Cardiac septum (tissue), 1 donor: ENCODE data around the gene MPIG6B. TPM values are rescaled to one million over a fixed set of nuclear protein-coding genes. Genes with fewer than 3 reads are reported as not detected.

ENCODE experiments used
- DNase-seq: peaks from one replicate; pipeline ENCODE4 v3.0.0-alpha.2; 2020; ENCODE audit warnings: low spot score
- intact Hi-C: fragments of 100-400 bp; cut with DNase I; formaldehyde crosslinking; loops from one replicate; pipeline ENCODE4 v1.14.0; 2022
- long read RNA-seq: library from polyadenylated mRNA; unstranded; transcript quantifications from one replicate; pipeline ENCODE4 v2.0.0, GENCODE V29; 2021
- total RNA-seq: library from RNA; stranded (reverse); fragmentation: NEBNext Ultra II Directional; extraction: Animal tissue kit (Norgen Biotek cat#: 25700); gene quantifications from one replicate; pipeline ENCODE4 v1.2.1, GENCODE V29; 2021
- donor health status: DM: no; HTN: no; CAD: no.

The MPIG6B gene, protein sequence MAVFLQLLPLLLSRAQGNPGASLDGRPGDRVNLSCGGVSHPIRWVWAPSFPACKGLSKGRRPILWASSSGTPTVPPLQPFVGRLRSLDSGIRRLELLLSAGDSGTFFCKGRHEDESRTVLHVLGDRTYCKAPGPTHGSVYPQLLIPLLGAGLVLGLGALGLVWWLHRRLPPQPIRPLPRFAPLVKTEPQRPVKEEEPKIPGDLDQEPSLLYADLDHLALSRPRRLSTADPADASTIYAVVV
- total RNA-seq: 0.24 TPM
- long read RNA-seq, partial matches to known transcripts: 0 of 1 reads
- long read RNA-seq, other reads (novel, unspliced or antisense): 1 of 1 reads

DNA sequence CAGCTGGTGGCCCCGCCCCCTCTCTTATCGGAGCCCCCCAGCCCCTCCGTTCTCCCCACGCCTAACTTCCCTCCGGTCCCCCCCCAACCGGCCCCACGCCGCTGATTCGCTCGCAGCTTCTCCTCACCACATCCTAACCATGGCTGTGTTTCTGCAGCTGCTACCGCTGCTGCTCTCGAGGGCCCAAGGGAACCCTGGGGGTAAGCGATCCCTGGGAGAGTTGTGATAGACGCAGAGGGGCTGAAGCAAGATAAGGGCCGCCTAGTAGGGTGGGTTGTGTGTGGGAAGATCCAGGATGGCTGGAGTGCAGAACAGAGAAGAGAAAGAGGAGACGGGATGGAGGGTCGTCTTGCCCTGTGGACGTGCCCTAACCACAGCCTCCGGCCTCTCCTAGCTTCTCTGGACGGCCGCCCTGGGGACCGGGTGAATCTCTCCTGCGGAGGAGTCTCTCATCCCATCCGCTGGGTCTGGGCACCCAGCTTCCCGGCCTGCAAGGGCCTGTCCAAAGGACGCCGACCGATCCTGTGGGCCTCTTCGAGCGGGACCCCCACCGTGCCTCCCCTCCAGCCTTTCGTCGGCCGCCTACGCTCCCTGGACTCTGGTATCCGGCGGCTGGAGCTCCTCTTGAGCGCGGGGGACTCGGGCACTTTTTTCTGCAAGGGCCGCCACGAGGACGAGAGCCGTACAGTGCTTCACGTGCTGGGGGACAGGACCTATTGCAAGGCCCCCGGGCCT lies at the start of gene MPIG6B:
Gene MPIG6B (plus strand): TSS at position 129 of the 735 bp plus-strand sequence. CDS start 11 bp downstream, at position 140.
- no peak for DNase-seq
- intact Hi-C loops: no loop called here

DNA sequence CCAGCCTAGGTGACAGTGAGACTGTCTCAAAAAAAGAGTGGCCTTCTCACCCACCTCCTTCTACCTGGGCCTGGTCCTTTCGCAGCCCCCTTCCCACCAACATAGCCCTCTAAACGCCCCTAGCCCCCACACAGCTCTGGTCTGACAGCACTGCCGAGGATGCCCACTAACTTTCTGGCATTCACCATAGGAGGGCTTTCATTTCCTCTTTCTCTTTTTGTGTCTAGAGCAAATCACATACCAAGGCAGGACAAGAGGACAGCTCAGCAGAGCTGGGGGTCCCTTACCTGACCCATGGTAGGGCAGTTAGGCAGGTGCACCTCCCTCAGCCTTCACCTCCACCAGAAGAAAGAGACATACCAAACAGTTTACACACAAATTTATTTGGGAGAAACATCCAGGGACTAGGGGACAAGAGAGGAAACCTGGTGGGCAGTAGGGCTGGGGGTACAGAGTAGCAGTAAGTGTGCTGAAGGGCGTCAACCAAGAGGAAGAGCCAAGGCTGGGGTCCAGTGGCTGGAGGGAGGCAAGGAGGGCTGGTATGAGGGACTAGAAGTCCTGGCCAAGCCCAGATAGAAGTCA lies 46.8 kb upstream of the MPIG6B start:
- DNase-seq: no peak
- intact Hi-C loops: no loop called here

DNA sequence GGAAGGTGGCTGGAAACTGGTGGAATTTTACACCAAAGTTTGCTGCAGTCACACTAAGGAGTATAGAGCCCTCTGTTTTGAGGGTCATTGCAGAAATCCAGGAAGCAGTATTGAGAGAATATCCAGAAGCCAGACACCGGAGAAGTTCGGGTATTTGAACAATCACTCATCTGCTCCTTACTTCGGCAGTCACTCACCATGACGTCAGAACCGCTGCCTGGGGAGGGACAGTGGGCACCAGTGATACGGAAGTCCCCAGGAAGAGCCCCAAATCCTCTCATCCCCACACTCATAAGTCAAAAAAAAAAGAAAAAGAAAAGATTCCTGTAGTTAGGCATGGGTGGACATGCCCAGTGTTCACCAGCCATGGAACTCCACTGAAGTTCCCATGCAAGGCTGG lies 46.3 kb upstream of the MPIG6B start:
- intact Hi-C loops: no loop called here
- DNase-seq: no peak

DNA sequence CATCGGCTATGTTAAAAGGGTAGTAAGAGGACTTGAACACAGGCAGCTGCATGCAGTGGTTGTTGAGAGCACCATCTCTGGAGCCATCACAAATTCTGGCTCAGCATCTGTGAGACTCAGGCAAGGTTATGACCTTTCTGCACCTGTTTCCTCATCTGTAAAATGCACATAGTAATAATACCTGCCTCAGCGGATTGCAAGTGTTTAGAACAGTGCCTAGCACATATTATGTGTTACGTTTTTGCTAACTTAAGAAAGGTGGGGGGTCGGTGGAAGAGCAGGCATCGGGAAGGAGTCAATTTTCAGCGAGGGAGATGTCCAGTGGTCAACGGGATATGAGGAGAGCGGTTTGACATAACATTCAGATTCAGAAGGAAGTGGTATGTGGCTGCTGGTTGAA lies 45.2 kb upstream of the MPIG6B start:
- no peak for DNase-seq
- intact Hi-C loops: no loop called here

DNA sequence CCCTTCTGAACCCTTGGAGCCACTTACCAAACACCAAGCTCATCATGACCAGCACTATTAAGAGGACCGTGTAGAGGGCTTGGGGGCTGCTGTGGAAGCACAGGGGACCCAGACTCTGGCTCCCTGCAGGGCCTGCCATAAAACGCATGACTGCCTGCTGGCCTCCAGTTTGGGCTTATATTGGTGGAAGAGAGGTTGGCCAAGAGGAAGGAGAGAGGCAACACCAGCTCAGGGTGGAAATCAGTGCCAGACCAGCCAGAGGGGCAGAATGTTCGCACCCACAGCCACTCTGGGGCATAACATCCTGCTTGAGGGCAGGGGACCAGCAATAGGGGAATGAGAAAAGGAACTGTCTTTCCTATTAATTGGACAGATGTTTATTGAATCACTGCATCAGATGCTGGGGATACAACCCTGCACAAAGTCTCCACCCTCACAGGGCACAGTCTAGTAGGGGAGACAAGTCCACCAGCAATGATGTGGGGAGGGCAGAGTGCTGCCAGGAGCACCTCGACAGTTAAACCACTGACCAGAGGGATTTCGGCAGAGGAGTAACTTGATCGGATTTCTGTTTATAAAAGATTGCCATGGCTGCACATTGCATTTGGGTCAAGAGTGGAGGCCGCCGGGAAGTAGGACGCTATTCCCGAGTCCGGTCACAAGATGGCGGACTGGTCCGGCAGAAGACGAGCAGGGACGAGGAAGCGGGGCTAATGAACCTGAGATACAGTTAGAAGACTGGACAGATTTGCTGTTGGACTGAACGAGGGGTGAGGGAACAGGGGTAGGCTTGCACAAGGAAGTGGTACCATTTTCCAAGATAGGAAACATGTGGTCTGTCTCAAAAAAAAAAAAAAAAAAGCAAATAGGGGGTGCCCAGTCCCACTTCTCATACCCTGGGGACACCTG lies 42.7 kb upstream of the MPIG6B start, which contains the start of gene LY6G5C:
Gene LY6G5C (minus strand): TSS at position 842 of the 909 bp plus-strand sequence. CDS start 694 bp downstream, at position 148.
- intact Hi-C loops: loop anchor here (2.0 to 10.0 kb wide), 5 partner anchors 86 to 272 kb away; partner anchors contain the start of genes EHMT2 and NEU1
- peak; percentile 93 for DNase-seq

DNA sequence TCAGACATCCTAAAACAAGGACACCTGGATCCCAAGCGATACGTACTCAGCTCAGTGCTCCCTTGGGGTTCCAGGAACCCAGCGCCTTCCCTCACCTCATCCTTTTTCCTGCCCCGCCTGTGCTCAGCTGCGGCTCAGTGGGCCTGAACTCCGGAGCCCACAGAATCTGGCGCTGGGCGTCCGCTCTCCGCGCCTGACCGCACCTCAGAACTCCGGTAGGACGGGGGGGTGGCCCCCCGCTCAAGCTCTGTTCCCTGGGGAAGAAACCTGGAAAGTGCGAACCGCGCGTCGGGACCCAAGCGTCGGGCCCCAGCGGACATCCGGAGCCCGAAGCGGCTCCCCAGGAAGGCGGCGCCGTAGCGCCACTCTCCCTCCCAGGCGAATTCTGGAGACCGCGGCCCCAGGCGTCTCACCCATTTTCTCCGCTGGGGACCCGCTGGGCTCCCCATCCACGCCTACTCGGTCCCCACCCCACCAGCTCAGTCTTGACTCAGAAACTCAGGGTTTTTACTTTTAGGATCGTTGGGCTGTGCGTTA lies 42.0 kb upstream of the MPIG6B start:
- intact Hi-C loops: loop anchor here (2.0 to 10.0 kb wide), 5 partner anchors 86 to 271 kb away; partner anchors contain the start of genes EHMT2 and NEU1
- DNase-seq: no peak

DNA sequence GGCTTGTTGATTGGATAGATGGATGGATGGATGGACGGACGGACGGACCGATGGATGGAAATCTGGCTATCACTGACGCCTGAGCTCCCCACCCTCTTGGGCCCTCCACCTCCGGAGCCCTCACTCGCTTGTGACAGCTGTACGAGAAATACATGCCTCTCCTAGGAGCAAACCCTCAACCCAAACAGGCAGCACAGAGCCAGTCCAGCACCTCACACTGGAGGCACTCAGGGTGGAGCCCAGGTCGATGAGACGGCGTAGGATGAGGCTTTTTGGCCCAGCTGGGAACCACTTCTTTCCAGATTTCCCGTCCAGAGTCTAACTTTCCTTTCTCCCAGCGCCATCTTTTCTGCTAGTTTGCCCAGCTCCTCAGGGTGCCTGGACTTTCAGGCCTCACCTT lies 39.6 kb upstream of the MPIG6B start:
- DNase-seq: no peak
- intact Hi-C loops: loop anchor here (5.0 to 10.0 kb wide), 3 partner anchors 181 to 269 kb away; partner anchors contain the start of genes EHMT2 and NEU1

DNA sequence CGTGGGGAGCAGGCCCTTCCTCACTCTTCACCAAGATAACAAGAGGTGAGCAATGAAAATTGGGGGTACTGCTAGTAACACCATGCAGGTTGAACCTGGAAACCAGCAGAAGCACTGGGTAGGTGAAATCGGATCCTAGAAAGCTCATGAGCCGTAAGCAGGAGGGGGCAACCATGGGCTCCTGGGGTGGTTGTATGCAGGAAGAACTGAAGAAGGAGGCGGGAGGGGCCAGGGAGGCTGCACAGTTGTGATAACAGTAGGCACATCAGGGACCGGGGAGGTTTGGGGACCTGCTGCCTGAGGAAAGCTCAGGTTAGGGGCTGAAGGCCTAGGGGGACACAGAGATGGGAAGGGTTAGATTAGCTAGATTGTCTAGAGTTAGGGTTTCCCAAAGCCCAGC lies 36.7 kb upstream of the MPIG6B start:
- intact Hi-C loops: loop anchor here (10.0 kb wide), 1 partner anchor 178 kb away; the partner anchor contains the start of gene NEU1
- no peak for DNase-seq

DNA sequence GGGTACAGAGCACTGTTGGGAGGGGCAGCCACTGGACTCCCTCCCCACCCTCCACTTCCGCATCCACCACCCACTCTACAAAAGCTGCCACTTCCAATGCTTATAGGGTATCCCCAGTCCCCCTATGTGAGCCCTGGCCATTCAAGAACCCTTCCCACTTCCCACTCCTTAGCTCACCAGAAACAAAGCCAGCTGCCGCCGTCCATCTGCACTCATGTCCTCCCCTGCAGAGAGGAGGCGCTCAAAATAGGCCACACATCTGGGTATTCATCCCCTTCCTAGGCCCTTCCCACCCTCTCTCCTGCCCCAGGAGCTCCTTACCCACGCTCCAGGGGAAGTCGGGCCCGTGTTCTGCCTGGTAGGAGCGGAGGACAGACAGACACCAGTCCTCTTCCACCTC lies 35.9 kb upstream of the MPIG6B start:
- intact Hi-C loops: loop anchor here (10.0 kb wide), 1 partner anchor 177 kb away; the partner anchor contains the start of gene NEU1
- DNase-seq: no peak

DNA sequence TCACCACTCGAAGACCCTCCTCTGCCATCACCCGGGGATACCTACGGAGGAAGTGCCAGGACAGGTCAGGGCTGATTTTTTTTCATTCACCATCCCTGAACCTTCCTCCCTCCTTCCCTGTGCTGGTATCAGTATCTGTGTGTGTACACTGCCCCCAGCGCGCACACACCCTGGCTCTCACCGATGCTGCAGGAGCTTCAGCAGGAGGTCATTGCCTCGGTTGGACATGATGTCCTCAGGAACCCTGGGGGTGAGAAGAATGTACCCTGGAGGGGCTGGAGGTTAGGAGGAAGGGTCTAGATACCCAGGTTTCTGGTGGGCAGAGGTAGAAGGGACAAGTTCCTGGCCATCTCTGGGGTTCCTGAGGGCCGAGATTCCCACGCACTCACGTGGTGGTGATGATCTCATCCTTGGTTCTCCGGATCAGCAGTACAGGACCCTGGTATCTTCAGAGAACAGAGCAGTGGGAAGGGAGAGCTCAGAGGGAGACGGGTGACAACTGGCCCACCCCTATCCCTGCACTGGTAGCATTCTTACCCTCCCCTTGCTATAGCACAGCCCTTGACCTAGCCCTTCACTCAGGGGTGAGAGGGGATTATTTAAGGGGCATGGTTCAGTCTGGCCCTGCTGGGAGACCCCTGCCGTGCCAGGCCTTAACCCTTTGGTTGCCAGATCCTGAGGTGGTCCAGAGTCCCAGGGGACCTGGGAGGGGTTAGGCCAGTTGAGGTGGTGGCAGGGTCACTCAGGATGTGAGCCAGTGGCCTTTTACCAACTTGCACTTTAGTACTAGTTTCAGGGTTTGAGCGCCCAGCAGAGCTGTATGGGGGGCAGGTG lies 35.1 kb upstream of the MPIG6B start:
- no peak for DNase-seq
- intact Hi-C loops: loop anchor here (10.0 kb wide), 1 partner anchor 177 kb away; the partner anchor contains the start of gene NEU1

DNA sequence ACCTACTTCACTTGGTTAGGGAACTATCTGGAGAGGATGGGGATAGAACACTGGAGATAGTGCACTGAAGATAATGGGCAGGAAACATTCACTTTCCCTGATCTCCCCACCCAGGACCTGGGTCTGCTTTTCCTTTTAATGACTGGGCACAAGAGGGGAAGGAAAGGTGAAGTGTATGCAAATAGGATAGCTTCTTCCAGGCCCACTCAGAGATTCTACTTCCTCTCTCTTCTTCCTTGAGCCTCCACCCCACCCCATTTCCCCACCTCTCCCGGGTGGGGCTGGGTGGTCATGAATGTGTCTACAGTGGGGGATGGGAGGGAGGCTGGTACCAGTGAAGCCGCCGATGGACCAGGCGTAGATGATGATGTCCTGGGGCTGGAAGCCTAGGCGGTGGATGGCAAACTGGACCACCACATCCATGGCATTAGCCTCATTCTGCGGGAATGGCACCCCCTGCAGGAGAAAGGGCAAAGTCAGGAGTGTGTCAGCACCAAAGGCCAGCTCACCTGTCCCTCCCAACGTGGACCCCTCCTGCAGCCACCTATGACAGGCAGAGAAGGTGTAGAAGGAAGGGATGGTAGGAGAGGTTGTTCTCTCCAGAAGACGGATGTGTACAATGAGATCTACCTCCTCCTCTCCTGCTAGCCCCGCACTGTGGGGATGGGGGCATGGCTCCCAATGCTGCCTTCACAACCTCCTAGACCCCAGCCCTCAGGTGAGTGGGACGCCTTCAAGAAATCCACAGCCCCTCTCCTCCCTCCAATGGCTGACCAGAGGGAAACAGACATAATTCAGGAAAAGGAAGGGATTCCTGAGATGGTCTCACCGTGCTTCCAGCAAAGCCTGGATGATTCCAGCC lies 33.7 kb upstream of the MPIG6B start:
- DNase-seq: no peak
- intact Hi-C loops: loop anchor here (10.0 kb wide), 1 partner anchor 175 kb away; the partner anchor contains the start of gene NEU1

DNA sequence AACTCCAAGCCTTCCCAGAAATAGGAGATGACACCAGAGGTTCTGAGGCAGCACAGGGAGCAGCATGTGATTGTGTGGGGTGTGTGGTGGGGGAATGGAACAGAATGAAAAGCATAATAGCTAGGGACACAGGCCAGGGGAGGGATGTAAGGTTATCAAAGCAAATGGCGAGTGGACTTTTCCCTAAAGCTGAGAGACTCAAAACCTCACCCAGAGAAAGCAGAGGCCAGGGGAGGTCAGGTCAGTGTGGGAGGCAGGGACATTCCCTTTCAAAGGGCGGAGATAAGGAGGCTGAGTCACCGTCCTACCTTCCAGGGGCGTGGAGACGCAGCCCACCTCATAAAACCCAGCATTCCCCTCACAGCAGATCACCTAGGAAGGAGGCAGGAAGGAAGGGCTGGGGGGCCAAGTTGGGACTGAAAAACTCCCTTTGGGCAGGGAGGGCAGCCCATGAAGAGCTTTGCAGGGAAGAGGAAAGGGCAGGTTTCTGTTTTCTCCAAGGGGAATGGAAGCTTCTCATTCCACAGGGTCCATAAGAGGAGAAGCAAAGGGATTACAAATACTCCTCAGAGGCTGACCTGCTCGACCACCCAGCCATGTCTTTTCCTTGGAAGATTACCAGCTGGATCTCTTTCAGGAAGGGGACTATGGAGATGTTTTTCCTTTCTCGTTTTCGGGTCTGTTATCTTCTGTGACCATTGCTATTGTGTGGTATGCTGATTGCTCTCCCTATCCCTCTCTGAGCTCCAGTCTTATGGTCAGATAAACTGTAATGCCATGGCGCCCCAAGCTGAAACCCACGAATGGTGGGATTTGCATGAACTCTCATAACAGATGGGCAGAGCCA lies 32.7 kb upstream of the MPIG6B start:
- intact Hi-C loops: no loop called here
- no peak for DNase-seq

DNA sequence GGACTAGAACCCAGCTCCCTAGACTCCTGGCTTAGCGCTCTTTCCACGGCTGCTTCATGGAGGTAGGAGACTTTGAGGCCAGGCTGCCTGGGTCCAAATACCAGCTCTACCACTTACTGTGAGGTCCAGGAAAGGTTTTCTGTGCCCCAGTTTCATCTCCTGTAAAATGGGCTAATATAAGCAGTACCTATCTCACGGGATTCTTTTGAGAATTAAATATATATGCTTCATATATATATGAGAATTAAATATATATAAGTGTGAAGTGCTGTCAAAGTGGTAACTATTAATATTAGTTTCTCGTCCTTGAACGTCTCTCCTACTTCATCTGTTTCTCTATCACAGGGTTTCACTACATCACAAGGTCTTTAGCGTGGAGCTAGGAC lies 32.1 kb upstream of the MPIG6B start:
- intact Hi-C loops: no loop called here
- no peak for DNase-seq

DNA sequence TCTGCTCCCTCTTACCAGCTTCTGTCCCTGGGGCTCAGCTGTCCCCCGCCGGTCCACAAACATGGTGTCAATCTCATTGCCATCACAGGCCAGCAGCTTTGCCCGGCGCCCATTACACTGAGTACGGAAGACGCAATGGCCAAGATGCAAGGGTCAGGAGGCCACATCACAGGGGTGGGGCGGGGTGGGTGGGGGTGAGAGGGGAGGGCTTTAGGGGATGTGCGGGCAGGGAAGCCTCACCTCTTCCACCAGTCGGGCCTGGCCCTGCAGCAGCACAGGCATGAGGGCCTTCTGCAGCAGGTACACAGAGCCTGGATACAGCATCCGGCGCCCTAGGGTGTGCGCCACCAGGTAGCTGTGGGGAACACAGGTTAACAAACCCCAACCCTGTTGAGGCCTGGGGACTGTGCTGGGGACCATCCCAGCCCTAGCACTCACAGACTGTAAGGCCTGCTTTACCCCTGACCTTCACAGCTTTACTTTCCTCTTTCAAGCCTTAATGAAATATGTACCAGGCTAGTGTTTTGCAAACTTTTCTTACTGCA lies 31.5 kb upstream of the MPIG6B start:
- intact Hi-C loops: no loop called here
- DNase-seq: no peak

DNA sequence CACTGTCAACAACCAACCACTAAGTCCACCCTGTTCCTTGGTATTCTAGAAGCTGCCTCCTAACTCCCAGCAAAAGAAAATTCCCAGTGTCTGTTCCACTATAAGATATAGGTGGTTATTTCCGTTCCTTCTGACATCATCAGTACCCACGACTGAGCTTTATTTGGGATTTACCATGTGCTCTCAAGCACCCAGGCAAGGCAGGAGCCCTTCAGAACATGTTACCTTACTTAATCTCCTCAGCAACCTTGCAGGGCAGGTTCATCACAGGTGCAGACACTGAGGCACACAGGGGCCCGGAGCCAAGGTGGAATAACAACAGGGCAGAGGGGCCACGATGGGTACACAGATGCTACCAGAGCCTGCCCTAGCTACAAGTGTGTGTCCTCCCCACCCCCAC lies 30.8 kb upstream of the MPIG6B start:
- DNase-seq: no peak

DNA sequence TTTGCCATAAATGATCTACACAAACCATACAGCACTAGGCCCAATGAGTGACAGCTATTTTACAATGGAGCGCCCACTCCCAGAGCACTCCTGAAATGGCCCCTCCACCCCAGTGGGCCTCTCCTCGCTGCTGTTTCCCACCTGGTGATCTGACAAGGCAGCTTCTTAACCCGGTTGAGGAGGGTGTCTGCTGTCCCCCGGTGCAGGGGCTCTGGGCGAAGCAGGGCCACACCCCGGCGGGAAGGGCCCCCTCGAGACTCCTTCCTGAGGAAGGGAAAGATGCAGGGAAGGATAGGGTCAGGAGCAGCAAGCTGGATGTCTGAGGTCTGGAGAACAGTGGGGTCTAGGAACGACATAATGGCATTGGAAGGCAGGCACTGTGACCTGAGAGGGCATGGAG lies 30.3 kb upstream of the MPIG6B start:
- intact Hi-C loops: no loop called here
- DNase-seq: no peak

More for the DNA sequence above, 30.8 kb upstream of the MPIG6B start:
- intact Hi-C loops: no loop called here
